C4-2B (cell line): ENCODE results near the gene IQCE.

Source experiments
- H3K27ac ChIP-seq: fragments of 450-650 bp; 2 replicates; pipeline ENCODE4 v1.5.1; 2017
- CTCF ChIP-seq: fragments of 450-650 bp; conservative IDR thresholded peaks from 2 replicates; pipeline ENCODE4 v1.5.1; 2017; ENCODE audit warnings: mild to moderate bottlenecking
- ZFX ChIP-seq: fragments of 450-650 bp; IDR thresholded peaks from 2 replicates; pipeline ENCODE4 v1.6.1; 2017

IQCE gene

GRCh38 chr7:2542011-2542915 is 16.5 kb upstream of the IQCE start:
- H3K27ac ChIP-seq, result no peak overlapping the region
- TF ChIP-seq ZFX, result no peak

GRCh38 chr7:2542916-2543871 is 15.6 kb upstream of the IQCE start:
- no peak overlapping the region for H3K27ac ChIP-seq
- no peak for TF ChIP-seq CTCF
- TF ChIP-seq ZFX, result no peak

DNA sequence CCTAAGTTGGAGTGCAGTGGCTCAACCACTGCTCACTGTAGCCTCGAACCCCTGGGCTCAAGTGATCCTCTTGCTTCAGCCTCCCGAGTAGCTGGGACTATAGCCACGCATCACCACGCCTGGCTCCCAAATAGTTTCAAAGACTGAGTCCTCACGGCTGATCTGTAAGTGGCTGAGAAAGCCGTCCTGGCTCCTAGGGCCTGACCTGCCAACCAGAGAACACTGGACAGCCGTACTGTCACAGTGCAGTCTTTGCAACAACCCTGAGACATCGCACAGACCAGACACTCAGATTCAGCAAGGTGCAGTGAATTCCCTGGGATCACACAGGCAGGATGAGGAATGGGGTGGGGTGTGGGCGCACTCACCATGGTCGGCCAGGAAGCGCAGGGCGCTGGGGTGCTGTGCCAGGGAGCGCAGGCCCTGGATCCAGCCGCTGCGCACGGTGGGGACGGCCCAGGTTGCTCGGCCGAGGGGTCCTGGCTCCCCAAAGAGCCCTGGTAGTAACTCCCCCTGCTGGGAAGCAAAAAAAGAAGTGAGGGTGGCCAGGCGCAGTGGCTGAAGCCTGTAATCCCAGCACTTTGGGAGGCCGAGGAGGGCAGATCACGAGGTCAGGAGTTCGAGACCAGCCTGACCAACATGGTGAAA is 14.1 kb upstream of the IQCE start:
- no peak overlapping the region for H3K27ac ChIP-seq
- TF ChIP-seq ZFX (no peak), CTCF (no peak)

DNA sequence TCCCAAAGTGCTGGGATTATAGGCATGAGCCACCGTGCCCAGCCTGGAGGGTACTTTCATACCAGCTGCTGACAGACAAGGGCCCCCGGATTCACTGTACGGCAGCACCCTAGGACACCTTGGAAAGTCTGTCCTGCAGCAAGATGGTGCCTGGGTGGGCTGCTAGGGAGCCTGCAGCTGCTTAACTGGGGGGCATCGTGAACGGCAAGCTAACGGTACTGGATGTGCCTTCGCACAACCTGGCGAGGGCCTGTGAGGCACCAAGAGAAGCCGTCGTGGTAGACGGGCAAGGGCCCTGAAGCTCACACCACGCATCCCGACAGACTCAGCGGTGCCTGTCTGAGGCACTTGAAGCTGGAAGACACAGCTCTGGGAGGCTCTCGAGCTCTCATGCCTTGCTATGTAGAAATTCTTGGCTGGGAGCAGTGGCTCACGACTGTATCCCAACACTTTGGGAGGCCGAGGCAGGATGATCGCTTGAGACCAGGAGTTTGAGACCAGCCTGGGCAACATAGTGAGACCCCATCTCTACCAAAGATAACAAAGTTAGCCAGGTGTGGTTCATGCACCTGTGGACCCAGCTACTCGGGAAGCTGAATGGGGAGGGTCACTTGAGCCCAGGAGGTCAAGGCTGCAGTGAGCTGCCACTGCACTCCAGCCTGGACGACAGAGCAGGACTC is 12.9 kb upstream of the IQCE start:
- H3K27ac ChIP-seq, result no peak overlapping the region
- no peak for TF ChIP-seq ZFX
- no peak for TF ChIP-seq CTCF

DNA sequence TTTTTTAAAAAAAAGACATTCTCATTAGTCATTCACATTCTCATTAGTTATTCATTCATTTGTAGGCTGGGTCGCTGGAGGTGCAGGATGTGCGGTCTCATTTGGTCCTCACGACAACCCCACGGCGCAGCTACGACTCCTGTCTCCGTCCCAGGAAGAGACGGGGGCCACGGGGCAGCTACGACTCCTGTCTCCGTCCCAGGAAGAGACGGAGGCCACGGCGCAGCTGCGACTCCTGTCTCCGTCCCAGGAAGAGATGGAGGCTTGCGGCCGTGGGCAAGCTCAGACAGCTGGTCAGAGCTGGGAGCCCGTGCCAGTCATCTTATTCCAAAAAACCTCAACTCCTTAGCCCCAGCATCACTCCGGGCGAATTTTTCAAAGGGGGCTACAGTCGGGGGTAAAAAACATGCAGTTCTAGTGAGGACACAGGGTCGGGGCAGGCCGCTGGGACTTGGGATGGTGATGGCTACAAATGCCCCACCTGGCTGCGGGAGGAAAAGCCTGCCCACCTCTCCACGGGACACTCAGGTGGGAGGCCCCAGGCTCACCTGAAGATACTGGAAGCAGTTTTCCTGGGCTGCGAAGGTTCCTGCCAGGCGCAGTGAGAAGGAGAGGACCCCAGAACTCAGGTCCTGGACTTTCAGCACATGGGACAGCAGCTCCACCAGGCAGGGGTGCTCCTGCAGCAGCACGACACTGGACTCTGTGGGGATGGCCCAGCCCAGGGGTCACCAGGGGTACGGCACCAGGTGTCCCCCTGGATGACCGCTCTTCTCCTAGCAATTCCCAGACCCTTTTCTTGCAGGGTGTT is 11.8 kb upstream of the IQCE start:
- no peak overlapping the region for H3K27ac ChIP-seq
- TF ChIP-seq CTCF (no peak), ZFX (no peak)

- TF ChIP-seq ZFX (no peak), CTCF (no peak)
- H3K27ac ChIP-seq, result no peak overlapping the region
Measured at GRCh38 chr7:2551418-2551817, 7.4 kb upstream of the IQCE start.
